NCI-H1092 treated with DMSO at 0.1 percent for 48 hours (cell line): ENCODE measurements around the gene PMM1.
"Not testable (repeated sequence)": the region's sequence is repeated elsewhere in the genome, so short reads cannot be mapped to it uniquely, and the experiment has no call there.

Experiments used
- DNase-seq: peaks from one replicate; lab custom pipeline; 2025; lab: John Stamatoyannopoulos, UW

Gene PMM1

GRCh38 chr22:41563051-41563711 lies 26.5 kb downstream of the PMM1 start:
- no peak for DNase-seq

DNA sequence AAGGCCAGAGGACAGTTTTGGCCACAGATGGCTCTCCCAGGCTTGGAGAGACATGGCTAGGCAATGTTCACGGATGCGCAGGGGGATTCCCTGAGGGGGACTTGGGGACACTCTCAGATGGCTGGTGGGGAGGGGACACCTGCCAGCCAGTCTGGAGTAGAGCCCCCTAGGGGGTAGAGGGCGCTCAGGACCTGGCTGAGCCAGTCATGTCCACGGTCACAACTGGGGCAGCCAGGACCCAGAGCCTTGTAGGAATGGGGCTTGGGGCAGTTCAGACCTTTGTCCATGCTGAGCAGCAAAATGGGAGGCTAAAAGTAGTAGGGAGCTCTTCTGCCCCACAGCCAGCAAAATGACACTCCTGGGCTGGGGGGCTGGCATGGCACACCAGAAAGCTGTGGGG lies 27.2 kb downstream of the PMM1 start:
- no peak for DNase-seq

DNA sequence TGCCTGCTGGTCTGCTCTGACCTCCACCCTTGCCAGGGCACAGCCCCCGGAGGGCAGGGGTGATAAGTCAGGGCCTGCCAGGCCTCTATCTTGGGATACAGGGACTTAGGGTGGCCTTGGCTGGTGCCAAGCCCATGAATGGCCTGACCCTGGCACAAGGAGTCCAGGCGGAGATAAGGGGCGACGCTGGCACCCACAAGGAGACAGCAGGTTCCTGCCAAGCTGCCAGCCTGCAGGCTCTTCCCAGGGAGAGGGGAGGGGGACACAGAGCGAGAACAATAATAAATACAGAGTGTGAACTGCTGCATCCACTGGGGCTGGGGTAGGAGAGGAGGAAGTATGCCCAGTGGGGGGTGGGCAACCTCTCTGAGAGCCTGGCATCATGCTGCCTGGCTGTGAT lies 27.9 kb downstream of the PMM1 start:
- no peak for DNase-seq

DNA sequence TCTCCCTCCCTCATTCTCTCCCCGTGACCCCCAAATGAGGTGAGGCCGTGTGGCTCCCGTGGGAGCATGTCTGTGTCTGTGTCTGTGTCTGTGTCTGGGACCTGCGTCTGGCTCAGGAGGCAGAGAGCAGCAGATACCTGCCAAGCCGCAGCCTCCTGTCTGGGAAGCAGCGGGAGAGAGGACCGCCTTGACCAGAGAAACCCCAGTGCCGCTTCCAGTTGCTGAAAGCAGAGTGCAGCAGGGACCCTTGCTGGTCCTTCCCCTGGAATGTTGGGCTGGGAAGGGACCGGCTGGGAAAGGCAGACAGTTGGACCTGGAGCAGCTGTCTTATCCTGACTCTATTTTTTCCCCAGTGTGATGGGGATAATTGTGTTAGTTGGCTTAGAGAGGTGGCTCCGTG lies 28.3 kb downstream of the PMM1 start:
- no peak for DNase-seq

- DNase-seq: no peak
These were observed 29.6 kb downstream of the PMM1 start for GRCh38 chr22:41560095-41560471.

GRCh38 chr22:41558241-41558630 lies 31.4 kb downstream of the PMM1 start:
- DNase-seq: not testable (repeated sequence)

GRCh38 chr22:41557401-41558240 lies 32.0 kb downstream of the PMM1 start:
- DNase-seq: peak; percentile 87

DNA sequence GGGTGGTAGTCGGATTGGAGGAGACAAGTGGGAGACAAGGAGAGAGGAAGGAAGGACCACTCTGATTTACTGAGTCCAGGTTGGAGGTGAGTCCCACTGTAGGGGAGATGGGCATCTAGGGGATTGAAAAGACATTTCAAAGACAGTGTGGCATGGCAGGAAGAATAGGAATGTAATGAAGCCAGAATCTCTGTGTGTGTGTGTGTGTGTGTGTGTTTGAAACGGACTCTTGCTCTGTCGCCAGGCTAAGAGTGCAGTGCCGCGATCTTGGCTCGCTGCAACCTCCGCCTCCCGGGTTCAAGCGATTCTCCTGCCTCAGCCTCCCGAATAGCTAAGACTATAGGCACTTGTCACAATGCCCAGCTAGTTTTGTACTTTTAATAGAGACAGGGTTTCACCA lies 33.1 kb downstream of the PMM1 start:
- DNase-seq: no peak

- DNase-seq: peak; percentile 65
These were observed 34.2 kb downstream of the PMM1 start for GRCh38 chr22:41555325-41555982.

DNA sequence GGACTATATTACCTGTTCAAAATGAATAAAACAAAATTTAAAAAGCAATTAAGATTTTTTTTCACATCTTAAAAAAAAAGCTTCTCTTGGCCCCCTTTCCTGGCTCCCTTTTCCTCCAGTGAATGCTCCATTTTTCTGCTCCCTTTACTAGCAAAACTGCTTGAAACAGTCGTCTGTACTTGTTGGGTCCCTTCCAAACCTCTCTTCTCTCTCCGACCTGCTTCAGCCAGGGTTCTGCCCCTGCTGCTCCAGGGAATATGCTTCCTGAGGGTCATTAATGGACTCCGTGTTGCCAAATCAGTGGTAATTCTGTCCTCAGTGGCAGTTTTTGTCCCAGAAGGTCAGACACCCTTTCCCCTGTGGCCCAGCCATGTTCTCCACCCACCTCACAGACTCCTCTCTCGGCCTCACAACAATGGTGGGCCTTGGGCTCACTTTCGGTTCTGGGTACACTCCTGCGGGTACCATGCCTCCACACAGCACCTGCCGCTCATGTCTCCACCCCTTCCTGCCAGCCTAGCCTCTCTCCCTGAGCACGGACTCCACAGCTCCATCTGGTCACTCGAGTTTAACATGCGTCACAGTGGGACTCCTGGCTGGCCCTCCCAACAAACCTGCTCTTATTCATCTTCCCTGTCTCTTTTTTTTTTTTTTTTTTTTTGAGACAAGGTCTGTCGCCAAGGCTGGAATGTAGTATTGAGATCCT lies 37.6 kb downstream of the PMM1 start:
- DNase-seq: no peak

DNA sequence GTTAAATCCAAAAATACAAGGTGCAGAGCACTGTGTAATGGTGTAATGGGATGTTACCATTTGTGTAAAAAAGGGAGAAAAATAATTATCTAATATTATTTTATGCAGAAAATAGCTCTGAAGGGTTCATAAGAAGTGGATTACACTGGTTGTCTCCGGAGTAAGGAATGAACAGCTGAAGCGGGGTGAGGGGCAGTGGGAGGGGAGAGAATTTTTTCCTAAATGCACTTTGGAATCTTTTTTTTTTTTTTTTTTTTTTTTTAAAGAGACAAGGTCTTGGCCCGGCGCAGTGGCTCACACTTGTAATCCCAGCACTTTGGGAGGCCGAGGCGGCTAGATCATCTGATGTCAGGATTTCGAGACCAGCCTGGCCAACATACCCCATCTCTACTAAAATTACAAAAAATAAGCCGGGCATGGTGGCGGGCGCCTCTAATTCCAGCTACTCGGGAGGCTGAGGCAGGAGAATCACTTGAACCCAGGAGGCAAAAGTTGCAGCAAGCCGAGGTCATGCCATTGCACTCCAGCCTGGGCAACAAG lies 38.6 kb downstream of the PMM1 start:
- no peak for DNase-seq

DNA sequence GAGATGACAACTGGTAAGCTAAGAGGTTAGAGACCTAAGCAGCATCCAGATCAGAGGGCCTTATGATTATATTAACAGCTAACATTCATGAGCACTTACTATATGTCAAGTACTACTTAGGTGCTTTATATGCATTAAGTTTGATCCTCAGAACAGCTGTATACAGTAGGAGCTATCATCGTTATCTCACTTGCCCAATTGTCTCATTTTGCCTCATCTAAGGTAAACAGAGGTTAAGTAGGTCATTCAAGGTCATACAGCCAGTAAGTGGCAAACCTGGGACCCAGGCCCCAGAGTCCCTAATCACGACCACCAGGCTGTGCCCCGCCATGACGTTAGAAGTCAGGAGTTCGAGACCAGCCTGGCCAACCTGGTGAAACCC lies 40.8 kb downstream of the PMM1 start:
- no peak for DNase-seq

DNA sequence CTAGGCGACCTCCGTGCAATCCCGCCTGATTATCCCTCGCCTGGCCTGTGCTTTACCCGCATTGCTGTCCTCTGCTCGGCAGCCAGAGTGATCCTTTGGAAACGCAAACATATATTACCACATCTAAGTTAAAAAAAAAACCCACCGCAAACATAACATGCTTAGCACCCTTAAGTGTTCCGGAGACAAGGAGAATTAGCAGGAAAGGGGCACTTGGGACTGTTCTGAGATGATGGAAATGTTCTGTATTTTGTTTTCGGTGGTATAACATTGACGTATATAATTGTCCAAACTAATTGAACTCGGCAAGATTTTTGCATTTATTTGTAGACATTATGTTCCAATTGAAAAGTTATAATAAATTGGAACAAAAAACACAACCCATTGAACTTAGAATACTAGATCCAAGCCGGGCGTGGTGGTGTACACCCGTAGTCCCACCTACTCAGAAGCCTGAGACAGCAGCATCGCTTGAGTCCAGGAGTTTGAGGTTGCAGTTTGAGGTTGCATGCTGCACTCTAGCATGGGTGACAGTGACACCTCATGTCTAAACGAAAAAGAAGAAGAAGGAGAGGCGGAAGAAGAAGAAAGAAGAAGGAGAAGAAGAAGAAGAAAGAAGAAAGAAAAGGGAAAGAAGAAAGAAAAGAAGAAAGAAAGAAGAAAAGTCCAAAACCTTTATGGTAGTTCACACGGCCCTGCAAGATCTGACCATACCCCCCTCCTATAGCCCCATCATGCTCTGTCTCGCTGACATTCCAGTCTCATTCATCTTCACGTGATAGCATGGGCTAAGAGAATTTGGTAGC lies 44.8 kb downstream of the PMM1 start:
- DNase-seq: peak; percentile 50

- DNase-seq: peak; percentile 98
These were observed 45.6 kb downstream of the PMM1 start, which contains the start of gene POLR3H for GRCh38 chr22:41543854-41544670. TSS of gene POLR3H (minus strand) at chr22:41544470. CDS start at chr22:41544101, 369 bp downstream.

DNA sequence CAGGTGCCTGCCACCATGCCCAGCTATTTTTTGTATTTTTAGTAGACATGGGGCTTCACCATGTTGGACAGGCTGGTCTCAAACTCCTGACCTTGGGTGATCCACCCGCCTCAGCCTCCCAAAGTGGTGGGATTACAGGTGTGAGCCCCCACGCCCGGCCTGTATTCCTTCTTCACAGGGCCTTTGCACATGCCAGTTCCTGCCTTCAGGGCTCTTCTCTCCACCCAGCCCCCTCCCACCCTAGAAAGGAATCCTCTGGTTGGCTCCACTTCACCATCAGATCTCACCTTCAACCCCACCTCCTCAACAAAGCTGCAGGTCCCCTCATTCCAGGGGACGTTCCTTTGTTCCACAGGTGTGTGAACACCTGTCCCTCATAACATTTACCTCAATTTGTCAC lies 47.4 kb downstream of the PMM1 start:
- no peak for DNase-seq

DNA sequence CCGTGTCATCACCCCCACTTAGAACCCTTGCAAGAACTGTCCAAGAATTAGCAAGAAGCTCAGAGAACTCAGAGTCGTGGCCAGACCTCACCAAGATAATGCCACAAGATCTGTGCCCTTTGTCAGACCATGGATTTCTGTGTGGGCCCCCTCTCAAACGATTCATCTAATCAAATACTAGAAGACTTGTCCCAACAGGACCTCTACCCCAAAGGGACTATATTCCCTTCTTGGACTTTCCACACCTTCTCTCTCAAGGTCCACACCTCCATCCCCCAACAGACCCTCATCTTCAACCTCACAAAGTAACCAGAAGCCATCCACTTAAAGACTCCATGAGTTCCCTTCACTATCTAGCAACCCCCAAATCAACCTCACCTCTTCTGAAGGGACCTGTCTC lies 48.2 kb downstream of the PMM1 start:
- DNase-seq: no peak

DNA sequence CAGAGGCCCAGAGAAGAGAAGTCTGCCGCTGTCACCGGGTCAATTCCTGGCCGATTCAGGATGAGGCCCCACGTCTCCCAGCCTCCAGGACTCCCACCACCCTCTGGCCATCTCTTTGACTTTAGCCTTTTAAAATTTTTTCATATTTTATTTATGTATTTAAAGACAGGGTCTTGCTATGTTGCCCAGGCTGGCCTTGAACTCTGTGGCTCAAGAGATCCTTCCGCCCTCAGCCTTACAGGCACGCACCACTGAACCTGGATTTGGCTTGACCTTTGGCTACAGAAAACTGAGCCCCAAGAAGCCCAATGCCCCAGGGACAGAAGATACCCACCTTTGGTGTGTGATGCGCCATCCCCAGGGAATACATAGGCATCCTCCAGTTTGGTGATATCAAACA lies 49.3 kb downstream of the PMM1 start:
- DNase-seq: no peak

- DNase-seq: no peak
These were observed 49.7 kb downstream of the PMM1 start for GRCh38 chr22:41540006-41540315.

- no peak for DNase-seq
These were observed 50.3 kb downstream of the PMM1 start for GRCh38 chr22:41539146-41540005.

DNA sequence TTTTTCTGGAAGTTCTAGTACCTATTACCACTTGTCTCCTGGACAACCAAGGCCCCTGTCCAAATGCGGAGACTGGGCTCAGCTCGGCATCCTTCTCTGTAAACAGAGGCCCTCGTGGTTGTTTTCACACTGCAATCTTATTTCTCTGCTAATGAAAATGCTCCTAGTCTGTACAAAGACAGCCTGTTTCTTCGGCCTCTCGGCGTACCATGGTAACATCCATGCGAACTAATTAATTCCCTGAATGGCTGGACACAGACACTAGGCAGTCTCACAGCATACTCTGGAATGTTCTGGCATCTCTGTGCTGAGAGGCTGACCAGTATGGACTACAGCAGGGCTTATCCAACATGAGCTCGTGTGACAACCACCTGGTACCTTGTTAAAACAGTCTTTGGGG lies 51.1 kb downstream of the PMM1 start:
- no peak for DNase-seq
